Fibroblast of skin of left biceps (primary cell): ENCODE data around the gene TMEM202.
"Not testable (repeated sequence)": the region's sequence is repeated elsewhere in the genome, so short reads cannot be mapped to it uniquely, and the experiment has no call there.

Source experiments
- DNase-seq, 2 experiments: peaks; one replicate each; pipeline ENCODE4 v3.0.0-alpha.2; 2013; ENCODE audit warnings: low read depth in 2 of 2

Gene TMEM202

GRCh38 chr15:72402726-72403125 is 4.6 kb downstream of the TMEM202 start:
- DNase-seq = no peak

GRCh38 chr15:72404356-72404755 is 6.3 kb downstream of the TMEM202 start:
- no peak for DNase-seq

- DNase-seq = no peak
These were observed 6.7 kb downstream of the TMEM202 start for GRCh38 chr15:72404841-72405240.

- DNase-seq = no peak
These were observed 8.8 kb downstream of the TMEM202 start for GRCh38 chr15:72406936-72407335.

- DNase-seq = no peak
These were observed 13.0 kb downstream of the TMEM202 start for GRCh38 chr15:72411111-72411510.

- no peak for DNase-seq
These were observed 13.4 kb downstream of the TMEM202 start for GRCh38 chr15:72411544-72411943.

- not testable (repeated sequence) for DNase-seq
These were observed 15.2 kb downstream of the TMEM202 start for GRCh38 chr15:72413337-72413736.

- DNase-seq = no peak
These were observed 17.2 kb downstream of the TMEM202 start for GRCh38 chr15:72415304-72415703.

- not testable (repeated sequence) for DNase-seq
These were observed 21.7 kb downstream of the TMEM202 start for GRCh38 chr15:72419768-72420167.

GRCh38 chr15:72420576-72420975 is 22.5 kb downstream of the TMEM202 start:
- DNase-seq = no peak

- no peak for DNase-seq
These were observed 23.4 kb downstream of the TMEM202 start for GRCh38 chr15:72421484-72421883.

- DNase-seq = no peak
These were observed 25.2 kb downstream of the TMEM202 start for GRCh38 chr15:72423256-72423655.

GRCh38 chr15:72426753-72427152 is 28.6 kb downstream of the TMEM202 start:
- no peak for DNase-seq

GRCh38 chr15:72437650-72438316 is 39.7 kb downstream of the TMEM202 start:
- DNase-seq = no peak

GRCh38 chr15:72442848-72443247 is 44.7 kb downstream of the TMEM202 start:
- DNase-seq = not testable (repeated sequence)

- DNase-seq = no peak
These were observed 47.3 kb downstream of the TMEM202 start for GRCh38 chr15:72445426-72445825.

- no peak for DNase-seq
These were observed 52.7 kb downstream of the TMEM202 start for GRCh38 chr15:72450805-72451204.

GRCh38 chr15:72451224-72451623 is 53.1 kb downstream of the TMEM202 start:
- no peak for DNase-seq

- no peak for DNase-seq
These were observed 58.6 kb downstream of the TMEM202 start for GRCh38 chr15:72456684-72457083.
